Duodenal mucosa (tissue), 2 donors: ENCODE data around the gene TEX54.
A peak's percentile ranks its signal among the peaks of the same experiment; 100 is the strongest.

Source experiments
- H3K27ac ChIP-seq: one replicate; pipeline ENCODE4 v1.7.0; 2013; ENCODE audit warnings: low read depth, low read length
- H3K27me3 ChIP-seq, 2 donors: one replicate each; pipeline ENCODE4 v1.7.0; 2013; ENCODE audit warnings: low read length in 2 of 2, control low read depth in 1 of 2; ENCODE audit not compliant: insufficient read depth in 2 of 2, control insufficient read depth in 1 of 2
- H3K36me3 ChIP-seq, 2 donors: one replicate each; pipeline ENCODE4 v1.7.0; 2013; ENCODE audit warnings: low read length in 2 of 2, control low read depth in 1 of 2; ENCODE audit not compliant: insufficient read depth in 2 of 2, control insufficient read depth in 1 of 2
- H3K4me1 ChIP-seq, 2 donors: one replicate each; pipeline ENCODE4 v1.7.0; 2013; ENCODE audit warnings: low read length in 2 of 2, control low read depth in 1 of 2; ENCODE audit not compliant: insufficient read depth in 2 of 2, control insufficient read depth in 1 of 2
- H3K4me3 ChIP-seq, 2 donors: one replicate each; pipeline ENCODE4 v1.7.0; 2013; ENCODE audit warnings: low read length in 2 of 2, low read depth in 1 of 2
- H3K9ac ChIP-seq, 2 donors: one replicate each; pipeline ENCODE4 v1.7.0; 2013; ENCODE audit warnings: low read length in 2 of 2, low read depth in 1 of 2
- H3K9me3 ChIP-seq, 2 donors: one replicate each; pipeline ENCODE4 v1.7.0; 2013; ENCODE audit warnings: low read length in 2 of 2, control low read depth in 1 of 2; ENCODE audit not compliant: control insufficient read depth in 1 of 2

The TEX54 gene

DNA sequence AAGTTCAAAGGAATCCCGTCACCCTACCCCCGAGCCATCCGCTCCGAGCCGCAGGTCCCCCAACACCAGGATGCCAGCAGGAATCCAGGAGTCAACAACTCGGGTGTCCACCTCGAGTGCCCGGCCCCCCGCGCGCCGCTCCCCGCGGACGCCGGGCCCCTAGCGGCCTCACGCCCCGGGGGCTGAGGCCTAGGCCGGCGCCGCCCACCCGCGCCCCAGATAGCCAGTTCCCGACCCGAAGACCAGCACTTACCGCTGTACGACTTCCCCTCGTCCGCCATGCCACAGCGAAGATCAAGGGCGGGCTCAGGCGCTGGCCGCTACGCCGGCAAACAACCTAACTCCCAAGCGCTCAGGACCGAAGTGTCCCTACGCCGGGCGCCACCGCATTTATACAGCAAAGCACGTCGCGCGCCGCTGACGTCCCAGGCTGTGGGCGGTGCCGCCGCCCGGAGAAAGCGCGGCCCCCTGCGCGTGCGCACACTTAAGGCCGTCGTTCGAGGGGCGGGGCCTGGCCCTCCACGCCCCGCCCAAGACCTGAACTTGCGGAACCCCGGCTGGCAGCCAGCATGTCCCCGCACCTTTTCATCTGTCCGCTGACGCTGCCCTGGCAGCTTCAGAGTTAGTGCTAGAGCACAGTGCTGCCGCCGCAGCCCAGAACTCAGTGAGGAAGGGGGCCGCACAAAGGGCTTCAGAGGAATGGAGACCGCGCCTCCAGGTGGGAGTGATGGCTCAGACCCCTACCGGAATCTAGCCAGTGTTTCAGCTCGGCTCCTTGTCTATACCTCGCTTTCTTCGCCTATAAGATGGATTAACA is 27.4 kb downstream of the TEX54 start, which contains the start of gene NXF1:
Gene NXF1, minus strand, starts transcription at position 365 of the 817 bp plus-strand sequence. Its CDS starts 84 bp downstream, at position 281.
- Histone ChIP-seq H3K27me3 (no peaks in the 10 kb centered on the region), H3K4me3 (peak within 1 kb of the TSS; percentile 91 to 96), H3K9me3 (no peaks in the 10 kb centered on the region), H3K36me3 (peaks cover 17 to 25% of the 10 kb centered on the region in 2 donors), H3K27ac (peak within 1 kb of the TSS; percentile 83), H3K9ac (peak within 1 kb of the TSS; percentile 92 to 99), H3K4me1 (peaks cover 20 to 21% of the 10 kb centered on the region in 2 donors)

DNA sequence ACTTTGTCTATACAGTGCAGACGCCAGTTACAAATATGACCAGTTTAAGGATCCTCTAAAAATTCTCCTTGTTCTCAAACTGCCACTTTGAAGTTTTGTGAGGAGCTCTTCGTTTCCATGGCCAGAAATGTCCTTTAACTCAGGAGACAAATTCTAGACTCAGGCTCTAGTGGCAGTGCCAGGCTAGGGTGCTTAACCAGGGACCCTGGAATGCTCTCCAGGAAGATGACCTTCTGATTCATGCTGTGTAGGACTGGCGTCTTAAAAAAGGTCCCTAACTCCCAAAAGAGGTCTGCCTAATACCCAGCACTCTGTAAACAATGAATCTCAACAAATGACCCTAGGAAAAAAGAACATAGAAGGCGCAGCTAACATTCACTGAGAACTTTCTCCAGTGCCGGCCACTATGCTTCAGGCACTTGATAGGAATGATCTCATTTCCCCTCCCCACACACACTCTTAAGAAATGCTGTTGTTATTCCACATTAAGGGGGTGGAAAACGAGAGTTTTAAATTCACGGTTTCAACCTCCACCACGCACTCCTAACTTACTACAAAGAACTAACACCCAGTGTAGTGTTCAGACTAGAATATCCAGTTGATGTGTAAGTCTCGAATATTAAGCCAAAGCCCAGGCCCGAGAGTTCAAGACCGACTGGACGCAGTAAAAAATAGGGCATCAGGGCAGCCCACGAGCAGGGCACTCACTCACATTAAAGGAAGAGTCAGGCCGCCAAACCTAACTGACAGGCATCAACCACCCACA is 28.1 kb downstream of the TEX54 start:
- Histone ChIP-seq H3K27ac (peak overlapping the region; percentile 83), H3K27me3 (no peaks in the 10 kb centered on the region), H3K4me3 (peak overlapping the region; percentile 91 to 96), H3K4me1 (peaks cover 20 to 21% of the 10 kb centered on the region in 2 donors), H3K9ac (peak overlapping the region; percentile 92 to 99), H3K36me3 (peaks cover 25 to 33% of the 10 kb centered on the region in 2 donors), H3K9me3 (no peaks in the 10 kb centered on the region)

DNA sequence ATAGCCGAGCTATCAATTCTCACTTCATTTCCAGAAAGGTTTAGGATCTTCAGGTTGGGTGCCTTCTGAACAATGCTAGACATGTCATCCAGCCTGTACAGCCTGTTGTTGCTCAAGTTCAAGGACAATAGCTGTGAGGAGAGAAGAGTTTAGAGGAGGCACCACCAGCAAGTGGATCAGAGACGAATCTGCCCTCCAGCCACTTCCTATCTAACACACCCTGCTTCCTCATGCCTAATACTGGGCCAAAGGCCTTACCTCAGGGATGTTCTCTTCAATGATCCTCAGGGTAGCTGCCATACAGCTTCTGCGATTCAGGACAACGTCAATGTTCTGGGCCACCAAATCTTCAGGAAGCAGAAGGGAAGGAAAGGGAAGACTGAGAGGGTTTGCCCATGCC is 31.6 kb downstream of the TEX54 start:
- Histone ChIP-seq H3K27ac (no peak overlapping the region), H3K4me1 (peaks cover 15 to 17% of the 10 kb centered on the region in 2 donors), H3K4me3 (no peak overlapping the region), H3K9ac (no peak overlapping the region), H3K27me3 (no peaks in the 10 kb centered on the region), H3K36me3 (peaks cover 38 to 65% of the 10 kb centered on the region in 2 donors), H3K9me3 (no peaks in the 10 kb centered on the region)

DNA sequence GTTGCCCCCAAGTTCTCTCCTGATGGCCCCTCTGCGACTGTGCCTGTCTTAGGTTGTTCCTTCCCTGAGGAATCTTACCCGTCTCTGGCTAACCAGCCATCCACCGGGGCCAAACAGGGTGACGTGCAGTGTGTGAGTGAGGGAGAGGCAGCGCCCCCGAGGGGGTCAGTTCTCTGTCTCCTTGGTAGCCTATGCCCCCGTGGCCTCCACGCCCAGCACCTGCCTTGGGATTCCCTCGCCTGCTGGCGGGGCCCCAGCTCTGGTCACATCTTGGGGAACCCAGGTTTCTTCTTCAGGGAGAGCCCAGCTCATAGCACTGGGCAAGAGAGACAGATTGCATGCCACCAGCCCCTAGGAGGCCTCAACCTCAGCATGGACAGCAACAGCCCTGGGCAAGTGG is 33.2 kb downstream of the TEX54 start:
- Histone ChIP-seq H3K27me3 (no peaks in the 10 kb centered on the region), H3K9me3 (no peaks in the 10 kb centered on the region), H3K36me3 (peaks cover 52 to 81% of the 10 kb centered on the region in 2 donors), H3K4me1 (peaks cover 11 to 12% of the 10 kb centered on the region in 2 donors), H3K4me3 (no peak overlapping the region), H3K9ac (no peak overlapping the region), H3K27ac (no peak overlapping the region)

DNA sequence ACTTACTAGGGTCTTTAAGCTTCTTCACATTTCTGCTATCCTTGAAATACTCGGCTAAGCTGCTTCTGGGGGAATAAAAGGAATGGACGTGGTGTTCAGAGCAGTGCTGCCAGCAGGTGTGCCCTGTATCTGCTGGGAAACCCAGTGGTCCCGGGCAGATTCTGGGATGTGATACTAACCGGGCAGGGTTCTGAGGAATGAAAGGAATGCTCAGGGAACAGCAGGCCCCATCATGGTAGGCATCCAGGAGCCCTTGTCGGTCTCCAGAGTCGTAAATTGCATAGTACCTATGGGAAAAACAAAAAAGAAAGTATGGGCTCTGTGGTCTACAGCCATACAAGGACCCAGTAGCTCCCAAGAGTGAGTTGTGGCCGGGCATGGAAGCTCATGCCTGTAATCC is 36.4 kb downstream of the TEX54 start:
- Histone ChIP-seq H3K27me3 (no peaks in the 10 kb centered on the region), H3K4me1 (peaks cover 8% of the 10 kb centered on the region in 2 donors), H3K36me3 (peaks cover 49 to 89% of the 10 kb centered on the region in 2 donors), H3K4me3 (no peak overlapping the region), H3K9ac (no peak overlapping the region), H3K27ac (no peak overlapping the region), H3K9me3 (no peaks in the 10 kb centered on the region)

DNA sequence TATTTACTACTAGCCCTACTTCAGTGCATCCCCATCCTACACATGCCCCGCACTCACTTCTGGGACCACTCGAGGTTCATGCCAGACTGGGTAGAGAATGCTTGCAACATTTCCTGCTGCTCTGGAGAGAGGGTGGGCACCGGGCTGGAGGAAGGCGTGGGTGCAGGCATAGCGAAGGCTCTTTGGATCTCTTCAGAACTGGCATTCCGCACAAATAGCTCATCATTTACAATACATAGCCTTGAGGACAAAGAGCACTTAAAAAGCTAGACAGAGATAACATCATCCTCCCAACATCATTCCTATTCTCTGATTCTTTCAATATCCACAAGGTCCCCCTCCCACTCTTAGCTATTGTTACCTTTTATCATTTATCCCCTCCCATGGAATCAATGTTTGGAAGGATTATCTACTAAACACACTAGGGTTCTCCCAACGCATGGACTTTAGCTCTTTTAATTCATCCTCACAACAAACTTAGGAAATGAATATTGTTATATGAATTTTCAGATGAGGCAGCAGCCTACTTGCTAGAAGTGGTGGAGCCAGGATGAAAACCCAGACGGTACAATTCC is 38.4 kb downstream of the TEX54 start:
- Histone ChIP-seq H3K9ac (no peak overlapping the region), H3K36me3 (peaks cover 44 to 84% of the 10 kb centered on the region in 2 donors), H3K27me3 (no peaks in the 10 kb centered on the region), H3K27ac (no peak overlapping the region), H3K4me3 (no peak overlapping the region), H3K9me3 (no peaks in the 10 kb centered on the region), H3K4me1 (peaks cover 23 to 25% of the 10 kb centered on the region in 2 donors)

DNA sequence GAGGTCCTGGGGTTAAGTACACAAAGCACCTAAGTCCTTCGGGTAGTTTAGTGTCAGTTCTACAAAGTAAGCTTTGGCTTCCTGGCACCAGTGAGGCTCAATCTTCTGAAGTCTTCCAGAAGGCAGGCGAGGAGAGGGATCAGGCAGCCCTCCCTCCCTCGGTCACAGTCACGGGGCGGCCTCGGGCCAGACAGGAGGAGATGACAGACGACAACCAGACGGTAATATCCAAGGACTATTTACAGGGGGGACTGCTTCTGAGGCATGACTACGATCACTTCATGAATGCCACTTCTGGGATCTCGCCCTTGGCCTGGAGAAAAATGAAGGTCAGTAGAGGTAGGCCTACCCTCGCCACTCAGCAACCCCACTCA is 40.5 kb downstream of the TEX54 start:
- Histone ChIP-seq H3K27ac (peak overlapping the region; percentile 13), H3K4me1 (peaks cover 23 to 37% of the 10 kb centered on the region in 2 donors), H3K9ac (peak overlapping the region; percentile 3 to 28), H3K9me3 (no peaks in the 10 kb centered on the region), H3K27me3 (no peaks in the 10 kb centered on the region), H3K4me3 (peak overlapping the region; percentile 1 to 16), H3K36me3 (peaks cover 36 to 69% of the 10 kb centered on the region in 2 donors)

DNA sequence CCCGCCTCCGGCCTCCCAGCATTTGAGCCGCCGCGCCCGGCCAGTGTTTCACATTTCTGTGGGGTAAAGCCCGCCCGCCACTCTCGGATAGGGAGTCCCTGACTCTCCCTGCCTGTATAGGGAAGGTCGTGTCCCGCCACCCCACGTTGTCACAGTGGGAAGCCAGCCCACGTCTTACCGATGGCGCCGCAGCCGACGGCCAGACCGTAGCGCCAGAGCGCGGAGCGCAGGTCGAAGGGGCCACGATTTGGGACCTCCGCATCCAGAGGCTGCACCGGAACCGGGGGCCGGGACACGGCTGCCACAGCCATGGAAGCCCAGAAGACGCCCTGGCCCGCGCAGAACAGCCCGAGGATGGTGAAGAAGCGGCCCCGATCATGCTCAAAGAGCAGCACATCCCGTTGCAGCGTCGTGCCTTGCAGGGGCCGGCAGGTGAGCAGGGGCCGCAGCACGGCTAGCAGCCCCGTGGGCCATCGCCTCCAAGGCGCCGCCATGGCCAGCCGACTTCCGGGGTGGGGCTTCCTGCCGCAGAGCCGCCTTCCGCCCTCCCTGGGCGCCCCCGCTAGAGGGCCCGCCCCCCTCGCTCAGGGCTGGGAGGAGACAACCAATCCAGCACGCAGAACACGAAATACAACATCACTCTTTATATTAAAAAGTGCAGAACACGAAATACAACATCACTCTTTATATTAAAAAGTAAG is 41.0 kb downstream of the TEX54 start, which contains the start of gene TMEM223:
Gene TMEM223, minus strand, starts transcription at position 506 of the 701 bp plus-strand sequence. Its CDS starts 12 bp downstream, at position 494.
- Histone ChIP-seq H3K9ac (peak within 1 kb of the TSS; percentile 71 to 96), H3K27ac (peak within 1 kb of the TSS; percentile 64), H3K4me1 (peaks cover 23 to 37% of the 10 kb centered on the region in 2 donors), H3K9me3 (no peaks in the 10 kb centered on the region), H3K36me3 (peaks cover 36 to 64% of the 10 kb centered on the region in 2 donors), H3K4me3 (peak within 1 kb of the TSS; percentile 88), H3K27me3 (no peaks in the 10 kb centered on the region)

DNA sequence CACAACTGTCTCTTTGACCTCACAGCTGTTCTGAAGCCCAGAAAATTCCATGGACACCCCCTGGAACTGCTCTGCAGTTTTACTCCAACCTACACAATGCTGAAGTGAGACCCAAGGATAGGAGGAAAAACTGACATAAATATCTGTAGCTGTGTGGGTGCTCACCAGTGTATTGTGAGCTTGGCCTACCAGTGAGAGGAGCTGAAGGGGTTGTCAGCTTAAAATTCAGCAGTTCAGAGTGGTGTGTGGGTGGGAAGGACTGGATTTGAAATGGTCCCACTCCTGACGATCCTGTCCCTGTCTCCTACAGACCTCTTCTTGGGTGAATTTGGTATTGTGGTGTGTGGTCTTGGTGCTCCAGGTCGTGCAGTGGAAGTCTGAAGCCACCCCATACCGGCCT is 43.1 kb downstream of the TEX54 start:
- H3K9ac ChIP-seq: no peak overlapping the region
- H3K36me3 ChIP-seq: peaks cover 19 to 43% of the 10 kb centered on the region in 2 donors
- no peak overlapping the region for H3K4me3 ChIP-seq
- H3K27me3 ChIP-seq: no peaks in the 10 kb centered on the region
- H3K27ac ChIP-seq: no peak overlapping the region
- H3K4me1 ChIP-seq: peaks cover 30 to 45% of the 10 kb centered on the region in 2 donors
- H3K9me3 ChIP-seq: no peaks in the 10 kb centered on the region
